Neutrophil (primary cell): Measurements from ENCODE around the gene SH3TC2.
A peak's percentile ranks its signal among the peaks of the same experiment; 100 is the strongest.

ENCODE experiments used
- H3K27ac ChIP-seq: fragments of 200-600 bp; sonication (generic); 2 replicates; pipeline ENCODE4 v1.5.1; 2016; ENCODE audit warnings: mild to moderate bottlenecking, moderate library complexity
- H3K27me3 ChIP-seq: fragments of 200-600 bp; sonication (generic); 2 replicates; pipeline ENCODE4 v1.6.0; 2016; ENCODE audit warnings: mild to moderate bottlenecking
- H3K36me3 ChIP-seq: fragments of 200-600 bp; sonication (generic); 2 replicates; pipeline ENCODE4 v1.5.1; 2017
- H3K4me1 ChIP-seq, 2 experiments: fragments of 200-600 bp in 1 of 2; sonication (generic) in 1 of 2; 1 replicate in 1 of 2; 2 replicates in 1 of 2; pipeline versions ENCODE4 v1.5.1 to v1.6.1; 2013 to 2016; ENCODE audit warnings: low read depth in 1 of 2, low read length in 1 of 2, mild to moderate bottlenecking in 1 of 2, moderate library complexity in 1 of 2; ENCODE audit not compliant: control insufficient read depth in 1 of 2, insufficient read depth in 1 of 2
- H3K4me3 ChIP-seq, 2 experiments: fragments of 200-600 bp in 1 of 2; sonication (generic) in 1 of 2; 1 replicate in 1 of 2; 2 replicates in 1 of 2; pipeline ENCODE4 v1.5.1; 2013 to 2016; ENCODE audit warnings: low read depth in 1 of 2, low read length in 1 of 2, mild to moderate bottlenecking in 1 of 2, moderate library complexity in 1 of 2
- H3K9me3 ChIP-seq: fragments of 200-600 bp; sonication (generic); 2 replicates; pipeline ENCODE4 v1.5.1; 2016
- TF ChIP-seq, protein P1 (sequence below): fragments of 200-600 bp; sonication (generic); IDR thresholded peaks from 2 replicates; pipeline ENCODE4 v1.5.1; 2016; ENCODE audit warnings: antibody characterized with exemption

SH3TC2 gene

DNA sequence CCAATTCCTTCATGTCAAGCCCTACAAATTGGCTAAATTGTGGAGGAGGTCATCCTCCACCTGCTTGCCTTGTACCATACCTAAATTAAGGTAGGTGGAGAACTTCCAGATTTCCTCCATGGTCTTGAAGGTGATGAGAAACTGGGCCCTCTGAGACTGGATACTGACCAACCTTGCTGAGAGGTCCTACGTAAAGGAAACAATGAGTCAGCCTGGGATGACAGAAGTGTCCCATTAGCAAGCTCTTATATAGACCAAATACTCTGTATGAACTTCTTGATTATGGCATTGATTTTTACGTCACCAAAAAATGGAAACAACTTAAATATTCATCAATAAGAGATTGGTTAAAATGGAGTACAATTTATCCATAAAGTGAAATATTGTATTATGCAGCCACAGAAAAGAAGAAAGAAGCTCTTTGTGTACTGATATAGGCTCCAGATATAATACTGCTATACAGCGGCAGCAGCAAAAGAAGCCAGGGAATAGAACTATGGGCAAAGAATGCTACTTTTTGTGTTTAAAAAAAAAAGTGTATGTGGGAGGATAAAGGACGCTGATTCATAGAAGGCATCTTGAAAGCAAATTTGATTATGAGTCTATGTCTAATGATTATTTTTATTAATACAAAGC lies 18.3 kb downstream of the SH3TC2 start:
- Histone ChIP-seq H3K4me1 (peaks cover 49 to 52% of the 10 kb centered on the region in 2 experiments), H3K27me3 (no peaks in the 10 kb centered on the region), H3K36me3 (no peaks in the 10 kb centered on the region), H3K4me3 (no peak overlapping the region), H3K27ac (peak overlapping the region; percentile 59), H3K9me3 (no peaks in the 10 kb centered on the region)
- TF ChIP-seq, protein P1, sequence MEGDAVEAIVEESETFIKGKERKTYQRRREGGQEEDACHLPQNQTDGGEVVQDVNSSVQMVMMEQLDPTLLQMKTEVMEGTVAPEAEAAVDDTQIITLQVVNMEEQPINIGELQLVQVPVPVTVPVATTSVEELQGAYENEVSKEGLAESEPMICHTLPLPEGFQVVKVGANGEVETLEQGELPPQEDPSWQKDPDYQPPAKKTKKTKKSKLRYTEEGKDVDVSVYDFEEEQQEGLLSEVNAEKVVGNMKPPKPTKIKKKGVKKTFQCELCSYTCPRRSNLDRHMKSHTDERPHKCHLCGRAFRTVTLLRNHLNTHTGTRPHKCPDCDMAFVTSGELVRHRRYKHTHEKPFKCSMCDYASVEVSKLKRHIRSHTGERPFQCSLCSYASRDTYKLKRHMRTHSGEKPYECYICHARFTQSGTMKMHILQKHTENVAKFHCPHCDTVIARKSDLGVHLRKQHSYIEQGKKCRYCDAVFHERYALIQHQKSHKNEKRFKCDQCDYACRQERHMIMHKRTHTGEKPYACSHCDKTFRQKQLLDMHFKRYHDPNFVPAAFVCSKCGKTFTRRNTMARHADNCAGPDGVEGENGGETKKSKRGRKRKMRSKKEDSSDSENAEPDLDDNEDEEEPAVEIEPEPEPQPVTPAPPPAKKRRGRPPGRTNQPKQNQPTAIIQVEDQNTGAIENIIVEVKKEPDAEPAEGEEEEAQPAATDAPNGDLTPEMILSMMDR: no peak

DNA sequence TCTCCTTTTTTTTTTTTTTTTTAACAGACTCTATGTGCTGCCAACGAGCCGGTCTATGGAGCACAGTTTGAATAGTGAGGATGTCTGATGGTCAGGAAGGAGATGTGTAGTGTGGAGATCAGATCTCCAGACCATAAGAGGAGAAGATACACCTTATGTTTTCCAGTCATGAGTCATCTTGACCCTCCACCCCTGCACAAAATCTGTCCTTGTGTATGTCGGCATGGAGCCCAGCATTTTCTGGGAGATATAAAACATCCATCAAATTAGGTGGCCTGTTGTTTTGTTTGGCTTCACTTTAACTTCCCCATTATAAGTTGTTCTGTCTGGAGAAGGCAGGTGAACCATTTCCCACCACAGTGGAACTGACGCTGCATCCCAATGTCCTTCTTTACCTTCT lies 19.2 kb downstream of the SH3TC2 start:
- Histone ChIP-seq H3K4me3 (no peak overlapping the region), H3K27ac (peak overlapping the region; percentile 59), H3K4me1 (peaks cover 58 to 61% of the 10 kb centered on the region in 2 experiments), H3K36me3 (no peaks in the 10 kb centered on the region), H3K27me3 (no peaks in the 10 kb centered on the region), H3K9me3 (no peaks in the 10 kb centered on the region)
- TF ChIP-seq, protein P1: no peak

DNA sequence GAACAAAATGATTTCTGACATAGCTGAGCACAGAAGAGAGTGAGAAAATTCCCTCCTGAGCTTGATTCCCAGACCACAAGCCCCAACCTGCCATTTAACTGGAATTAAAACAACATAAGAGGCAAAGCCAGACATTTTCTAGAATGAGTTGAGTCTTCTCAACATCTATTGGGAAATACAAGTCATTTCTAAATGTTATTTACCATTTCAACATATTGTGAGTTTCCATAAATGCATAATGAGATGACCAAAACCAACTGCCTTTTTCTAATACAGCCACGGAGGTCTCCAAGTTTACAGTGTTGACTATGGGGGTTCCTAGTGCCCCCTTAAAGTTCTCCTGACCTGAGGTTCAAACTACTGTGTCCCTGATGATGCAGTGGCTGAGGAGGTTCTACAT lies 20.0 kb downstream of the SH3TC2 start:
- TF ChIP-seq, protein P1: no peak
- Histone ChIP-seq H3K4me1 (peaks cover 66 to 69% of the 10 kb centered on the region in 2 experiments), H3K9me3 (no peaks in the 10 kb centered on the region), H3K27ac (peak overlapping the region; percentile 59), H3K4me3 (no peak overlapping the region), H3K27me3 (no peaks in the 10 kb centered on the region), H3K36me3 (no peaks in the 10 kb centered on the region)

GRCh38 chr5:149041242-149041641 lies 21.6 kb downstream of the SH3TC2 start:
- TF ChIP-seq, protein P1: no peak
- H3K4me1 ChIP-seq: peaks cover 82 to 85% of the 10 kb centered on the region in 2 experiments
- no peaks in the 10 kb centered on the region for H3K9me3 ChIP-seq
- H3K27ac ChIP-seq: no peak overlapping the region
- no peaks in the 10 kb centered on the region for H3K36me3 ChIP-seq
- no peaks in the 10 kb centered on the region for H3K27me3 ChIP-seq
- H3K4me3 ChIP-seq: no peak overlapping the region

GRCh38 chr5:149040421-149040820 lies 22.4 kb downstream of the SH3TC2 start:
- Histone ChIP-seq H3K4me3 (no peak overlapping the region), H3K27ac (peak overlapping the region; percentile 69), H3K27me3 (no peaks in the 10 kb centered on the region), H3K36me3 (no peaks in the 10 kb centered on the region), H3K9me3 (no peaks in the 10 kb centered on the region), H3K4me1 (peaks cover 85 to 87% of the 10 kb centered on the region in 2 experiments)
- TF ChIP-seq, protein P1: no peak
